T-helper 22 cell (primary cell): ENCODE measurements around the gene ADAM17.
"Not testable (repeated sequence)": the region's sequence is repeated elsewhere in the genome, so short reads cannot be mapped to it uniquely, and the experiment has no call there.

Source experiments
- DNase-seq: peaks from one replicate; pipeline ENCODE4 v3.0.0-alpha.2; 2020; ENCODE audit warnings: low read depth

The ADAM17 gene

GRCh38 chr2:9519250-9519649, 36.4 kb downstream of the ADAM17 start:
- no peak for DNase-seq

GRCh38 chr2:9518780-9519179, 36.9 kb downstream of the ADAM17 start:
- DNase-seq: no peak

DNA sequence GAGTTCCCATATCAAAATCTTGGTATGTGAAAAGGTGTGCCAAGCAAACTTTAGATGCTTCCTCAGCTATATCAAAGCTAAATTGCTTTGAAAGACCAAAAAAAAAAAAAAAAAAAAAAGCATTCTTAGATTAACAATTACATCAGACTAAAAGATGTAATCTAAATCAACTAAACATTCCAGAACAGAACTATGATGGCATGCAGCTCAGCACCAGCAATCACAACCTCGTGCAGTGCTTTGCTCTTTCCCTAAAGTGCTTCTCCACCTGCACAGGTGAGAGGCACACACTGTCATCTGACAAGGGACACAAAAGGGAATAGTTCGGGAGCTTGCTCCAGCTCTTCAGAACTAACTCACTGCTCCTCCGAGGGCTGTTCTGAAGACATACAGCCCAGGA, 37.5 kb downstream of the ADAM17 start:
- no peak for DNase-seq

GRCh38 chr2:9517118-9517782, 38.4 kb downstream of the ADAM17 start:
- no peak for DNase-seq

- not testable (repeated sequence) for DNase-seq
These were observed 41.7 kb downstream of the ADAM17 start for GRCh38 chr2:9513946-9514345.

GRCh38 chr2:9508931-9509330, 46.7 kb downstream of the ADAM17 start:
- no peak for DNase-seq

DNA sequence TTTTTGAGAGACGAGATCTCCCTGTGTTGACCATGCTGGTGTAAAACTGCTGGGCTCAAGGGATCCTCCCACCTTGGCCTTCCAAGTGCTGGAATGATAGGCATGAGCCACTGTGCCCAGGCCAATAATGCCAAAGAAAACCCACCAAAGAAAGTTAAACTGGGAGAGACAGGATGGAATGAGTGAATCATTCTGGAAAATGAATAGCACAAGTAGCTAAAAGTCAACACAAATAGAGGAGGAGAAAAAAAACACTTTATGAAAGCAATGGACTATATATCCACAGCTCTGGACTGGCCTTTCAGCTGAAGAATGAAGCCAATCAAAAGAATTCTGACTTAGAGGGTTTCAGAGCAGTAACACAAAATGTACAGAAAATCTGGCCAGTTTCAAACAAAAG, 57.4 kb downstream of the ADAM17 start:
- no peak for DNase-seq

DNA sequence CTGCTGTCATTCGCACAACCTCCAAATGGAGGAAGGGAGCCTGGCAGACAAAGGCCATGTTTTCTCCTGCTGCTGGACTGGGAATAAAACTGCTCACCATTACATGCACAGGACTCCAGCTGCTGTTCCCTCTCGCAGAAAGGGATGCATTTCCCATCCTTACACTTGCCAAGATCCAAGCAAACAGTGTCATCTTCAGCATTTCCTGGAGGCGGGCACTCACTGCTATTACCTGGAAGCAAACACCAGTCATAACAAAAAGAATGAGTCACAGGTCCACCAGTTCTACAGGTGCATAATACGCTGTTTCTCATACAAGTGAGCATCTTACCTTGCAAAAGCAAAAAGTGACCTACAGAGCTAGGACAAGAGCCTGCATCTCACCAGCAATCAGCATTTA, 58.6 kb downstream of the ADAM17 start:
- DNase-seq: no peak

DNA sequence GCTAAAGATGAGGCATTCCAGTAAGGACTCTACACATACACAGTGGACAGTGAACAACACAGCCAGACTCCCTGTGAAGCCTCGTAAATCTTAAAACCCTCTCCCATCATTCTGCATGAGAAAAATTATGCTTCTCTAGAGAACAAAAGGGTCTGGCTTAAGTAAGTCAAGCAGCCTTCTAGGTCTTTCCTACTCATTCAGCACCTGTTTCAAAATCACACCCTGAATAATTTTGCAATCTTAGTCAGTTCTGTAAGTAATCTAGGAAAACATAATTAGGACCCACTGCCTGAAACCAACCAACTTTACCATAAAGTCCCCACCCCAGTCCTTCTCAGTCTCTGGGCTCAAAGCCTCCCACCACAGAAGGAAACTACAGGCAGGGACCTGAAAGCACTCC, 61.5 kb downstream of the ADAM17 start:
- no peak for DNase-seq

DNA sequence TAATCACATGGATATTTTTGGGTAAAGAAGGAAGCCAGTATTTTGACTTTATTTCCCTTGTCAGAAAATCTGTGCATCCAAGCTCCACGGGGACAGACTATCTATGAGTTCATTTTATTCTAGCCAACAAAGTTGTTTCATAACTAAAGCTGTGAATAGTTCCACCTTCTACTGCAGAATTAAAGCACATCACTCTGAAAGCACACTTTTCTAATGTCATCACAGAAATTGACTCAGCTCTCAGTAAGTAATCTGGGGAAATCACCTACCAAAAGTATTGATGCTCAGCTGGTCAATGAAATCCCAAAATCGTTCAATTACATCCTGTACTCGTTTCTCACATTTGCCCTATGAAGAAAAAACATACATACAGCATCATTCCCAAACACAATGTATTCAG, 62.2 kb downstream of the ADAM17 start:
- DNase-seq: no peak

DNA sequence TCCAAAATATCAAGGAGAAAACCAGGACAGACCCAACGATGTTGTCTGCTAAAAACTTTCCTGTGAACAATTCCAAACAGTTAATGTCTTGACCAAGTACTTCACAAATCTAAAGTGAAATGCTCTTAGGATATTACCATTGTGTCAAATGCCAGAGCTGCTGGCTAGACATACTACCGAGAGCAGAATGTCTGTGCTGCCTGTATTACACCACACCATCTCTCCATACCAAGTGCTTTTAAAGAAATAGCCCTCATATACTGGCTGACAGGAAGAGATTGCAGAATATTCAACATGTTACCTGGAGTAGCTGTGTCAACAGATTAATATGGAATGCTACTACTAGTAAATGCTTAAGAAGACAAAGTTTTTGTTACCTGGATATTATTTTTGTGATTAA, 62.7 kb downstream of the ADAM17 start:
- no peak for DNase-seq

DNA sequence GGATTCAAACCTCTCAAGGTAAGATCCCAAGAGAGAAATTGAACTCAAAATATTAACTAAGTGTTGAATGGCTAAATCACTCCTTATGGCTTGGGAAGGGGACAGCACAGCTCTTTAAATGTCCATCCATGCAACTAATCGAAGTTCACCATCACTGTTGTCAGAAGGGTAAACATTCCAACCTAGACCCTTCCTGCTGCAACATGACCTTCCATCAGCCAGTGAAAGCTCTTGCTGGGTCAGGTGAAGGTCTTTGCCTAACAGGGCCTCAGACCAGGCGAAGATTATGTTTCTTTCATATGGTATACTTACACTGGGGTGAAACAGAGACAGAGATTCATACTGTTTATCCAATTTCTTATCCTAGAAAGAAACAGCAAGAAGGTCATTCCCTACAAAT, 64.8 kb downstream of the ADAM17 start:
- DNase-seq: no peak

DNA sequence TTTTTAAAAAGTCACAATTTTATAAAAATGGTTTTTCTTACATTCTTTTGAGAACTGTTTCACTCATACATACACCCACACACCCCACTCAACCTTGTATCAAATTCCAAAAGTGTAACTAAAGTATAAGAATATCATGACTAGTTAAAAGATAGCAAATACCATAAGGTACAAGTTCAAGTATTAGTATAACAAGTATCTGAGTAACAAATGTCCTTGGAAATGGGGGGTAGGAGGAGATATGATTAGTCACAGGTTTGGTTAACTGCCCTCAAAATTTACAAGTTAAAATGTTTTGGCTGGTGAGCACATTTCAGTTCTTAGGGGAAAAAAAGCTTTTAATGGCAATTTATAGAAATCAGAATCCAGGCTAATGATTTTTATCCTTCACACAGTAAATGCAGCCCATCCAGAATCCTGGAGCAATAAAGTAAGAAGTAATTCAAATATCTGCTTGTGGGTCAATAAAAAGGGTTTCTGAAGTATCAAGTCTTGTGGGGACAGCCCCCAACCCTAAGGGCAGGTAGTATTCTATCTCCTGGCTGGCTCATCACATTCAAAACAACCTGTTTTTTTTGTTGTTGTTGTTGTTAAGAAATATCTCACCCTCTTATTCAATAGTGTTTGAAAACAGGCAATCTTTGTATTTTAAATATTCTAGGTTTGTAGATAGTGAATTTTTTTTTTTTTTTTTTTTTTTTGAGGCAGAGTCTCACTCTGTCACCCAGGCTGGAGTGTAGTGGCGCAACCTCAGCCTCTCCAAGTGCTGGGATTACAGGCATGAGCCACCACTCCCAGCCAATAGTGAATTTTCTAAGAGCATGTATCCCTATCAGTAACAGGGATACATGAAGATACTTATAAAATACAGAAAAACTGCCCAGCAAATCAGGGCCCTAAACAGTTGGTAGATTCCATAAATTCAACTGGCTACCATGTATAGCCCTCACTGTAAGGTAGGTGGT, 66.8 kb downstream of the ADAM17 start:
- DNase-seq: no peak

GRCh38 chr2:9484533-9484932, 71.1 kb downstream of the ADAM17 start:
- DNase-seq: no peak

GRCh38 chr2:9483107-9483506, 72.5 kb downstream of the ADAM17 start:
- DNase-seq: no peak

- DNase-seq: no peak
These were observed 75.5 kb downstream of the ADAM17 start for GRCh38 chr2:9480157-9480556.

GRCh38 chr2:9478526-9478925, 77.1 kb downstream of the ADAM17 start:
- DNase-seq: no peak

DNA sequence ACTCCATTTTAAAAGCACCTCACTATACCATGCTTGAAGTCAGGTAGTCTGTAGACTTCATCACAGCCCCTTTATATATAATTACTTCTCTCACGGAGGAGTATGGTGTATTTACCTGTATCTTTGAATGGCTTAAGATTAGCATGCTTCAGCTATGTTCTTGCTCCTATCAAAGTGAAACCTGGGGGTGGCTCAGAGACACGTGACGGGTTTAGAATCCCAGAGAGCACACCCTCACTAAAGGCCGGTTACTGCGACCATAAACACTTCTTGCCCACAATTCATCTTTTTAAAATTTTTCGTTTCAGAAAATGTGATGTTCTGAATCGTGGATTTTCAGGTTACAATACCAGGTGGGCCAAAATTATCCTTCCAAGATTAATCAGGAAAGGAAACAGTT, 77.7 kb downstream of the ADAM17 start:
- DNase-seq: no peak

GRCh38 chr2:9474361-9475057, 81.1 kb downstream of the ADAM17 start, which contains the start of gene IAH1:
Gene IAH1, plus strand, starts transcription at chr2:9474551. Its CDS starts 16 bp downstream, at chr2:9474567.
- peak; percentile 67 for DNase-seq

- peak; percentile 52 for DNase-seq
These were observed 81.7 kb downstream of the ADAM17 start for GRCh38 chr2:9473985-9474360.

DNA sequence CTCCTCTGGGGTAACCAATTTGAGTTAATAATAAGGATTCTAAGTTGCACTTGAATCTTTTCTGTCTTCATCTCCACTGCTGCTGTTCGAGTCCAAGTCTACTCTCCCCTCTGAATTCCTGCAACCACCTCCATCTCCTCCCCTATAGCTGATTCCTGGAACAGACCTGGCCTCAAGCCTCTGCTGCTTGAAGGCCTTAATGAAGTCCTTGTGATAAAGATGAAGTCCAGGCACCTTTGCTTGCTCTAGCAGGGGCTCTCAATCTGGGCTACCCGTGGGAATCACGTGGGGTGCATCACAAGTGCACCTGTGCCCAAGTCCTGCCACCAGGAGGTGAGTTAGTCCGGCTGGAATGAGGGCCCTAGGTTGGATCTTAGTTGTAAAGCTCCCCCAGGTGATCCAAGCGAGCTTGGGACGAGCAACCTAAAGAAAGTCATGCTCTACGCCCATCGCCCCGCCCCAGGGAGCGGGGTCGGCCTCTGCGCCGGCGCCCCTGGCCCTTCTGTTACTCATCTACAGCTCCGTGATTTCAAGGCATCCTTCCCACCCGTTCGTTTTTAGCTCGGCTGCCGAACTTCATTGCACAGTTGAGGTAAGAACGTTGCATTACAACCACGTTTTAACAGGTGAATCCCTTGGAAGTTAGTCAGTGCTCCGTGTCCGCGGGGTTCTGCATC, 82.2 kb downstream of the ADAM17 start:
- peak; percentile 5 for DNase-seq

DNA sequence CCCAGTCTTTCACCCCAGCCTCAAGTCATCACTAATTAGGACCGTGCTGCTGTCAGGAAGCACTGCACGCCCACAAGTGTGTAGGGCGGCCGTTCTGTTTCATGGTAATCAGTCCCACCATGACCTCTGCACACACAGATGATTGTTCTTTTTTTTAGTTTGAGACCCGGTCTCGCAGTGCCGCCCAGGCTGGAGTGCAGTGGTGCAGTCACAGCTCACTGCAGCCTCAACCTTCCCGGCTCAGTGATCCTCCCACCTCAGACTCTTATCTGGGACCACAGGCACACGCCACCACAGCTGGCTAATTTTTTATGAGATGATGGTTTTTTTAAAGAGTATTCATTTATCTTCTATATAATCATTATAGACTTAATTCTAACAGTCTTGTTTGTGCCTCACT, 83.1 kb downstream of the ADAM17 start:
- DNase-seq: no peak
